Esophagus muscularis mucosa (tissue), 3 donors: ENCODE data around the gene SH3GL3.

Experiments used
- POLR2A ChIP-seq: fragments of 450-650 bp; IDR thresholded peaks from one replicate; pipeline ENCODE4 v1.6.1; 2017; ENCODE audit warnings: antibody characterized with exemption, moderate library complexity, mild to moderate bottlenecking, low read depth
- POLR2AphosphoS5 ChIP-seq, 2 donors: sonication (generic); formaldehyde crosslinking; IDR thresholded peaks; one replicate each; pipeline ENCODE4 v1.6.1; 2017; ENCODE audit warnings: antibody characterized with exemption in 2 of 2
- TF ChIP-seq, protein P1 (sequence below), 3 experiments: fragments of 200-600 bp in 2 of 3; fragments of 450-650 bp in 1 of 3; sonication (generic) in 2 of 3; IDR thresholded peaks; one replicate each; pipeline ENCODE4 v1.5.1; 2017 to 2019; ENCODE audit warnings: antibody characterized with exemption in 3 of 3, mild to moderate bottlenecking in 2 of 3, moderate library complexity in 1 of 3

DNA sequence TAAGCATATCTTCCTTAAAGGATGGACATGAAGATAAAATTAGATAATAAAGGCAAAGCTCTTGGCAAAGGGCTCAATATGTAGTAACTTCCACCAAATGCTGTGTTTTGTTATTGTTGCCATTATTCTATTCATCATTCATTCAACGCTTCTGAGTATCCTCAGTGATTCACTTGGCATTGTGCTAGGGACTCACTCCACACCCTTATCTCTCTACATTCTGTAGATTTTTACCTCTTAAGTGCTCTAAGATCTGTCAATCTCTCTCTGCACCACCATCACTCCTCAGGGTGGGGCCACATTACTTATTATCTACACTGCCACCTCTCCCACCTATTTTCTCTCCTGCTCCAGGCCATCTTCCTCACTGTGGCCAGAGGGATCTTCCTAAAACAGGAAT is 51.2 kb downstream of the SH3GL3 start:
- TF ChIP-seq, protein P1, sequence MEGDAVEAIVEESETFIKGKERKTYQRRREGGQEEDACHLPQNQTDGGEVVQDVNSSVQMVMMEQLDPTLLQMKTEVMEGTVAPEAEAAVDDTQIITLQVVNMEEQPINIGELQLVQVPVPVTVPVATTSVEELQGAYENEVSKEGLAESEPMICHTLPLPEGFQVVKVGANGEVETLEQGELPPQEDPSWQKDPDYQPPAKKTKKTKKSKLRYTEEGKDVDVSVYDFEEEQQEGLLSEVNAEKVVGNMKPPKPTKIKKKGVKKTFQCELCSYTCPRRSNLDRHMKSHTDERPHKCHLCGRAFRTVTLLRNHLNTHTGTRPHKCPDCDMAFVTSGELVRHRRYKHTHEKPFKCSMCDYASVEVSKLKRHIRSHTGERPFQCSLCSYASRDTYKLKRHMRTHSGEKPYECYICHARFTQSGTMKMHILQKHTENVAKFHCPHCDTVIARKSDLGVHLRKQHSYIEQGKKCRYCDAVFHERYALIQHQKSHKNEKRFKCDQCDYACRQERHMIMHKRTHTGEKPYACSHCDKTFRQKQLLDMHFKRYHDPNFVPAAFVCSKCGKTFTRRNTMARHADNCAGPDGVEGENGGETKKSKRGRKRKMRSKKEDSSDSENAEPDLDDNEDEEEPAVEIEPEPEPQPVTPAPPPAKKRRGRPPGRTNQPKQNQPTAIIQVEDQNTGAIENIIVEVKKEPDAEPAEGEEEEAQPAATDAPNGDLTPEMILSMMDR (IDR thresholded peaks at IDR 0.05): no peak
- TF ChIP-seq POLR2AphosphoS5 (IDR thresholded peaks at IDR 0.05) (no peak), POLR2A (no peak)
